Neural cell (in vitro differentiated cells): Measurements from ENCODE around the gene RAB22A.

Experiments used
- CTCF ChIP-seq: fragments of 450-650 bp; IDR thresholded peaks from 2 replicates; pipeline ENCODE4 v1.5.1; 2014; ENCODE audit warnings: antibody characterized with exemption, mild to moderate bottlenecking, moderate library complexity; ENCODE audit not compliant: poor library complexity, severe bottlenecking
- EZH2 ChIP-seq: fragments of 200-600, 300-800 bp; shearing (Covaris generic), sonication (generic); IDR thresholded peaks from 2 replicates; pipeline ENCODE4 v1.6.1; 2014; ENCODE audit warnings: antibody characterized with exemption, low read length, borderline replicate concordance, mild to moderate bottlenecking; ENCODE audit not compliant: insufficient read depth, poor library complexity, severe bottlenecking
- MXI1 ChIP-seq: fragments of 450-650 bp; conservative IDR thresholded peaks from 2 replicates; pipeline ENCODE4 v1.6.1; 2014; ENCODE audit warnings: antibody characterized with exemption, mild to moderate bottlenecking; ENCODE audit not compliant: poor library complexity, severe bottlenecking
- POLR2AphosphoS5 ChIP-seq: IDR thresholded peaks from 2 replicates; pipeline ENCODE4 v1.6.1; 2012
- SMC3 ChIP-seq: fragments of 450-650 bp; conservative IDR thresholded peaks from 2 replicates; pipeline ENCODE4 v1.6.1; 2014; ENCODE audit warnings: antibody characterized with exemption, mild to moderate bottlenecking, moderate library complexity; ENCODE audit not compliant: poor library complexity
- TAF1 ChIP-seq: IDR thresholded peaks from 2 replicates; pipeline ENCODE4 v1.6.1; 2012; ENCODE audit warnings: low read depth

- no peak for TF ChIP-seq CTCF
- TF ChIP-seq EZH2 = no peak
- TF ChIP-seq TAF1 = no peak
- TF ChIP-seq SMC3 = no peak
- TF ChIP-seq MXI1 = no peak
- TF ChIP-seq POLR2AphosphoS5 = no peak
Measured at GRCh38 chr20:58286729-58287128, 22.8 kb upstream of the RAB22A start.
